Neuron (in vitro differentiated cells): ENCODE results near the gene HPS5.
"Not testable (repeated sequence)": the region's sequence is repeated elsewhere in the genome, so short reads cannot be mapped to it uniquely, and the experiment has no call there.

Source experiments
- H2AFZ ChIP-seq: one replicate; pipeline ENCODE4 v1.6.1; 2013; ENCODE audit warnings: low read depth, mild to moderate bottlenecking, inconsistent platforms, low read length, moderate library complexity
- H3K27me3 ChIP-seq: one replicate; pipeline ENCODE4 v1.6.1; 2013; ENCODE audit warnings: low read length; ENCODE audit not compliant: insufficient read depth
- H3K36me3 ChIP-seq: one replicate; pipeline ENCODE4 v1.6.1; 2013; ENCODE audit warnings: low read length; ENCODE audit not compliant: insufficient read depth
- H3K4me1 ChIP-seq: one replicate; pipeline ENCODE4 v1.6.1; 2013; ENCODE audit warnings: low read length; ENCODE audit not compliant: insufficient read depth
- H3K4me3 ChIP-seq: 2 replicates; pipeline ENCODE4 v1.5.1; 2013; ENCODE audit warnings: mild to moderate bottlenecking, low read length, moderate library complexity
- H3K9me3 ChIP-seq: one replicate; pipeline ENCODE4 v1.6.1; 2013; ENCODE audit warnings: low read length

HPS5 gene

GRCh38 chr11:18332891-18333290 lies 11.0 kb upstream of the HPS5 start:
- peaks cover 73% of the 10 kb centered on the region for H3K36me3 ChIP-seq

DNA sequence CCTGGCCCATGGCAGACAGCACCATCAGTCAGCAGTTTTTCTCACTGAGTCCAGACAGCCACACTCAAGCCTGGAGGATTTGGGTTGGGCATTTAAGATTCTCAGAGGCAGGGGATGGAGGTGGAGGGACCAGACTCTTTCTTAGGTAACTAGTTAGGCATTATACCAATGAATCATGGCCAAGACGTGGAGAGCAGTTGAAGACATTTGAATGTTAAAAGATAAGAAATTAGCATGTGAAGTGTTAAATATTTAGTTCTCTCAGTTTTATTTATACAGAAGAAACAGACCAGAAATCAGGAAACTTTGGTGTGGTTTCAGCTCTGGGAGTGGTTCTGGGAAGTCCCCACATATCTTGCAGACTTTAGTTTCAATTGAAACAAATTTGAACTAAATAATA lies 10.4 kb upstream of the HPS5 start:
- H2AFZ ChIP-seq = no peak overlapping the region
- no peaks in the 10 kb centered on the region for H3K27me3 ChIP-seq
- no peaks in the 10 kb centered on the region for H3K4me1 ChIP-seq
- peaks cover 71% of the 10 kb centered on the region for H3K36me3 ChIP-seq
- no peak overlapping the region for H3K4me3 ChIP-seq
- no peaks in the 10 kb centered on the region for H3K9me3 ChIP-seq

More at GRCh38 chr11:18332891-18333290, 11.0 kb upstream of the HPS5 start:
- H3K4me1 ChIP-seq = no peaks in the 10 kb centered on the region
- H3K4me3 ChIP-seq = no peak overlapping the region
- H3K9me3 ChIP-seq = no peaks in the 10 kb centered on the region
- no peaks in the 10 kb centered on the region for H3K27me3 ChIP-seq
- no peak overlapping the region for H2AFZ ChIP-seq

- H3K4me1 ChIP-seq = no peaks in the 10 kb centered on the region
- H3K4me3 ChIP-seq = no peak overlapping the region
- H2AFZ ChIP-seq = no peak overlapping the region
- H3K27me3 ChIP-seq = no peaks in the 10 kb centered on the region
- no peaks in the 10 kb centered on the region for H3K9me3 ChIP-seq
- peaks cover 69% of the 10 kb centered on the region for H3K36me3 ChIP-seq
These were observed 9.0 kb upstream of the HPS5 start for GRCh38 chr11:18330921-18331320.

DNA sequence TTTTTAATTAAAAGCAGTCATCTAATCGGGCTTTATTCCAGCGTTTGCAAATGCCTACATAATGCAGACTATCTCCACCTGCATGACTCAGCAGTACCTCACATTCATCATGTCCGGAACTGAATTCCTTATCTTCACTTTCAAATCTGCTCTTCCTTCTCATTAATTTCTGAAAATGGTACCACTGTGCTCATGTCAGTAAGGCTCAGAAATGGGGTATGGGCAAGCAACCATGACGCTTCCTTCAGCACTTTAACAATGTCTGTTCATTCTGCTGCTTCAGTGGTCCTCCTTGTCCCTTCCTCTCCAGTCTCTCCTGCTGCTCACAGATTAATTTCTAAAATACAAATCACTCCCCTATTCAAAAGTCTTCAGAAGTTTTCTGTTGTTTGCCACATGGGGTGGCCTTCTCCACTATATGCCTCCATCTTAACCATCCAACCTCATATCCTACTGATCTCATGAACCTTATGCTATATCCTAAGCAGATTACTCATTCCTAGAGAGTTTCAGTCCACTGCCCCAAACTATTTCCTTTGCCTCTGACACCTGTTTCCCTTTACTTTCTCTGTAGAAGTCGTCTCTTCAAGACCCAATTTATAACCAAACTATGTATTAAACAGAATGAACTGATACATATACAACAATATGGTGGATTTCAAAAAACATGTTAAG lies 7.4 kb upstream of the HPS5 start:
- Histone ChIP-seq H3K4me1 (peaks cover 5% of the 10 kb centered on the region), H3K9me3 (no peaks in the 10 kb centered on the region), H3K27me3 (no peaks in the 10 kb centered on the region), H3K4me3 (no peak overlapping the region), H3K36me3 (peaks cover 65% of the 10 kb centered on the region), H2AFZ (no peak overlapping the region)

- Histone ChIP-seq H3K4me1 (peaks cover 34% of the 10 kb centered on the region), H3K27me3 (no peaks in the 10 kb centered on the region), H3K4me3 (peak overlapping the region; percentile 93), H3K36me3 (peaks cover 30% of the 10 kb centered on the region), H2AFZ (no peak overlapping the region), H3K9me3 (no peaks in the 10 kb centered on the region)
These were observed 2.4 kb upstream of the HPS5 start for GRCh38 chr11:18324381-18324780.

DNA sequence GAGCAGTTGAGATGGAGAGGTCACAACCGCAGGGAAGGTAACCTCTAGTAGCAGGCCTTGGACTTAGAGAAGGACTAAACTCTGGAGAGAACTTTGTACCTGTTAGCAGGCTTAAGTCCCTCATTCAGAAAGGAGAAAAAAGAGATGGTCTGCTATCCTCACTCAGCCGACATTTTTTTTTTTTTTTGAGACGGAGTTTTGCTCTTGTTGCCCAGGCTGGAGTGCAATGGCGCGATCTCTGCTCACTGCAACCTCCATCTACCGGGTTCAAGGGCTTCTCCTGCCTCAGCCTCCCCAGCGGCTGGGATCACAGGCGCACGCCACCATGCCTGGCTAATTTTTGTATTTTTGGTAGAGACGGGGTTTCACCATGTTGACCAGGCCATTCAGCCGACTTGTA lies 1.9 kb upstream of the HPS5 start:
- not testable (repeated sequence) for H3K27me3 ChIP-seq, H2AFZ ChIP-seq, H3K9me3 ChIP-seq
- Histone ChIP-seq H3K4me3 (peak overlapping the region; percentile 93), H3K36me3 (peaks cover 25% of the 10 kb centered on the region), H3K4me1 (peaks cover 34% of the 10 kb centered on the region)

DNA sequence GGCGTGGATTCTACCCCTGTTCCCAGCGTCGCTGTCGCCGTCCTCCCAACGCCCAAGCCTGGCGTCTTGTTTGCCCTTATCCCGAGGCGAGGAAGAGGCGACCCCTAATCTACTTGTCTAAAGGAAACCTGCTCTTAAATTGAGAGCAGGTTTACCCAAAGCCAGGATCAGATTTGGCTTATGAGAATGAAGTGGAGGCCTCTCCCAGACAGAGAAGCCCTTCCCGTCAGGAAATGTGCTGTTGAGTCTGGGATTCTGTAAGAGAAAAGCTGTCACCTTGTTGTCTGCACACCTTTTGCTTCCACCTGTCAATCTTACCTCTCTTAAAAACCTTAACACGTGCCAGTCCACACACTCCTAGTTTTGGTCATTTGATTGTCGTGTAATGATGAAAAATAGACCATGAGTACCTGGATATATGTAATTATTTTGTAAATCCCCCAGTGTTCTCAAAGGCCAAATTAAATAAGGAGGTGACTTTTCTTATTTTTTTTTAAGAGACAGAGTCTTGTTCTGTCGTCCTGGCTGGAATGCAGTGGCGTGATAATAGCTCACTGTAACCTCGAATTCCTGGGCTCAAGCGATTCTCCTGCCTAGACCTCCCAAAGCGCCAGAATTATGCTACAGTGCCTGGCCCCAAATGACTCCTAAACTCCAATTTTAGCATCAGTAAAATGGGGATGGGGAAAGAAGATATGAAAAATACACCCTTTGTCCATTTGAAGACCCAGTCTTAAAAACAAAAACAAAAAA lies 1.1 kb upstream of the HPS5 start:
- Histone ChIP-seq H3K4me3 (peak overlapping the region; percentile 93), H3K9me3 (no peaks in the 10 kb centered on the region), H3K36me3 (peaks cover 24% of the 10 kb centered on the region), H2AFZ (no peak overlapping the region), H3K27me3 (no peaks in the 10 kb centered on the region), H3K4me1 (peaks cover 34% of the 10 kb centered on the region)

DNA sequence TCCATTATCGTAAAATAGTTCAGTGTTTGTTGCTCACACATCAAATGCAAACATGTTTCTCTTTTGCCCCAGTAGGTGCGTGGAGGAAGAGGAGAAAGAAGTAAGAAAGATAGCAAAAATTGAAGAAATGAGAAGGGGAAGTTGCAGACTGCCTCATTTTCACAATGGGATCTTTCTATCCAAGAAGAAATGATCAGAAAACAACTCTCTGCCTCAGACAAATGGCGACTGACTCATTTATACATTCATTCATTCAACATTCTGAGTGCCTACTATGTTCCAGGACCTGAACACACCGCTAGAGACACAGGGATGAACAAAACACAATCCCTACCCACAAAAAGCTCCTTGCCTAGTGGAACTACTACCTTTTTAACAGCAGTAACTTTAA lies 367 bp downstream of the HPS5 start:
- peak overlapping the region; percentile 79 for H2AFZ ChIP-seq
- peak overlapping the region; percentile 93 for H3K4me3 ChIP-seq
- peaks cover 21% of the 10 kb centered on the region for H3K36me3 ChIP-seq
- H3K27me3 ChIP-seq = no peaks in the 10 kb centered on the region
- peaks cover 34% of the 10 kb centered on the region for H3K4me1 ChIP-seq
- H3K9me3 ChIP-seq = no peaks in the 10 kb centered on the region

- H3K36me3 ChIP-seq = peaks cover 14% of the 10 kb centered on the region
- H2AFZ ChIP-seq = no peak overlapping the region
- H3K4me1 ChIP-seq = peaks cover 34% of the 10 kb centered on the region
- H3K27me3 ChIP-seq = no peaks in the 10 kb centered on the region
- H3K4me3 ChIP-seq = peak overlapping the region; percentile 93
- no peaks in the 10 kb centered on the region for H3K9me3 ChIP-seq
These were observed 1.3 kb downstream of the HPS5 start for GRCh38 chr11:18320617-18321016.

- Histone ChIP-seq H3K36me3 (peaks cover 8% of the 10 kb centered on the region), H3K9me3 (no peaks in the 10 kb centered on the region)
These were observed 2.0 kb downstream of the HPS5 start for GRCh38 chr11:18319914-18320313.

GRCh38 chr11:18317551-18317950 lies 4.4 kb downstream of the HPS5 start:
- no peaks in the 10 kb centered on the region for H3K9me3 ChIP-seq
- H3K4me3 ChIP-seq = no peak overlapping the region
- peaks cover 5% of the 10 kb centered on the region for H3K36me3 ChIP-seq
- H3K4me1 ChIP-seq = peaks cover 22% of the 10 kb centered on the region
- no peak overlapping the region for H2AFZ ChIP-seq
- H3K27me3 ChIP-seq = no peaks in the 10 kb centered on the region

More at GRCh38 chr11:18319914-18320313, 2.0 kb downstream of the HPS5 start:
- no peak overlapping the region for H2AFZ ChIP-seq
- H3K27me3 ChIP-seq = no peaks in the 10 kb centered on the region
- peak overlapping the region; percentile 93 for H3K4me3 ChIP-seq
- H3K4me1 ChIP-seq = peaks cover 34% of the 10 kb centered on the region

- Histone ChIP-seq H3K4me1 (peaks cover 20% of the 10 kb centered on the region), H2AFZ (no peak overlapping the region), H3K36me3 (peaks cover 8% of the 10 kb centered on the region), H3K9me3 (no peaks in the 10 kb centered on the region), H3K4me3 (no peak overlapping the region), H3K27me3 (no peaks in the 10 kb centered on the region)
These were observed 6.0 kb downstream of the HPS5 start for GRCh38 chr11:18315893-18316292.

DNA sequence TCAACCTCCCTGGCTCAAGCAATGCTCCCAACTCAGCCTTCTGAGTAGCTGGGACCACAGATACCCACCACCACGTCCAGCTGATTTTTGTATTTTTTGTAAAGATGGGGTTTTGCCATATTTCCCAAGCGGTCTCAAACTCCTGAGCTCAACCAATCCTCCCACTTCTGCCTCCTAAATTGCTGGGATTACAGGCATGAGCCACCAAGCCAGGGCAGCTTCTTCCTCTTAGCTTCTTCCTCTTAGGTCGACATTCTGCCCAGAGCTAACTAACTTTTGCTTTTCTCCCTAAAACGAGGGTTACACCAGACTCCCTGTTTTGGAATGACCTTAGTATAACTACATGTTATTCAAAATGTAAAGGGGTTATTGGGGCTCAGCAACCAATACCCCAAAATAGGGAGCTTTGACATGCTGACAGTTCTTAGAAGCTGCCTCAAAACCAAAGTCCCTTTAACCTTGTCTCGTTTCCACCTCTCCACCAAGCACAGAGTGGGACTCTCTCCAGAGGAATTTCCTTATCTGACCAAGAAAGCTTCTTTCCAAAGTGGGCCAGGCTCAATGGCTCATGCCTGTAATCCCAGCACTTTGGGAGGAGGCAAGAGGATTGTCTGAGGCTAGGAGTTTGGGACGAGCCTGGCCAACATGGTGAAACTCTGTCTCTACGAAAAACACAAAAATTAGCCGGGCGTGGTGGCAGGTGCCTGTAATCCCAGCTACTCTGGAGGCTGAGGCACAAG lies 7.0 kb downstream of the HPS5 start:
- Histone ChIP-seq H3K4me1 (peaks cover 11% of the 10 kb centered on the region), H3K9me3 (no peaks in the 10 kb centered on the region), H2AFZ (no peak overlapping the region), H3K27me3 (no peaks in the 10 kb centered on the region), H3K36me3 (peaks cover 17% of the 10 kb centered on the region), H3K4me3 (no peak overlapping the region)
